HepG2 (cell line): ENCODE results near the gene KDM7A. TPM values are rescaled to one million over a fixed set of nuclear protein-coding genes. Genes with fewer than 3 reads are reported as not detected.

Experiments used
- ATAC-seq: fragments of 200-7000 bp; cut with Tn5 transposase; 3 replicates; pipeline ENCODE4 v1.9.1; 2020; ENCODE audit warnings: mild to moderate bottlenecking, moderate library complexity
- BruUV-seq: library from RNA; stranded (reverse); fragments of 400-500 nt; replicated peaks from 2 replicates; lab custom pipeline; 2021; lab: Mats Ljungman, UMichigan
- CTCF ChIA-PET: fragments of 300-600 bp; formaldehyde crosslinking; extraction: SDS; loops from one replicate; lab custom pipeline; 2021; ENCODE audit warnings: low total read pairs, inconsistent platforms, low intra/inter-chr PET ratio; lab: Yijun Ruan, JAX
- POLR2A ChIA-PET: fragments of 350-600 bp; sonication (Branson Sonifier 250); formaldehyde crosslinking; loops from one replicate; lab custom pipeline; 2020; ENCODE audit warnings: antibody characterized with exemption, inconsistent platforms; lab: Yijun Ruan, JAX
- DNase-seq: peaks from one replicate; pipeline ENCODE4 v3.0.0-alpha.2; 2015; ENCODE audit warnings: low spot score
- FAIRE-seq: peaks from 3 replicates; lab custom pipeline; 2011; peaks lifted over from hg19 to GRCh38; lab: Jason Lieb, UNC
- H2AFZ ChIP-seq: one replicate; pipeline ENCODE4 v1.6.1; 2011; ENCODE audit warnings: low read length, inconsistent platforms
- H3K27ac ChIP-seq: fragments of 300-600 bp; 3 replicates; pipeline ENCODE4 v1.8.0; 2011; ENCODE audit warnings: mixed run types, mild to moderate bottlenecking, mixed read lengths, low read length, inconsistent platforms; ENCODE audit not compliant: insufficient read depth; ENCODE audit errors: extremely low read length
- H3K27me3 ChIP-seq, 2 experiments: fragments of 200-600 bp in 1 of 2; 2 replicates in 1 of 2; 3 replicates in 1 of 2; pipeline versions ENCODE4 v1.6.0 to v1.8.0; 2011; ENCODE audit warnings: low read length in 2 of 2, mild to moderate bottlenecking in 2 of 2, moderate library complexity in 2 of 2, inconsistent platforms in 1 of 2; ENCODE audit not compliant: insufficient read depth in 2 of 2, control insufficient read depth in 1 of 2
- H3K36me3 ChIP-seq, 2 experiments: fragments of 200-600 bp in 1 of 2; replicated peaks in 1 of 2; 2 replicates in 1 of 2; 3 replicates in 1 of 2; pipeline versions ENCODE4 v1.5.1 to v1.8.0; 2011; ENCODE audit warnings: low read length in 2 of 2, inconsistent platforms in 1 of 2; ENCODE audit not compliant: insufficient read depth in 2 of 2, control insufficient read depth in 1 of 2
- H3K4me1 ChIP-seq: 2 replicates; pipeline ENCODE4 v1.5.1; 2012; ENCODE audit warnings: low read length, inconsistent platforms; ENCODE audit not compliant: insufficient read depth
- H3K4me2 ChIP-seq: 2 replicates; pipeline ENCODE4 v1.6.0; 2011; ENCODE audit warnings: low read depth, low read length, inconsistent platforms
- H3K4me3 ChIP-seq, 3 experiments: fragments of 200-600 bp in 1 of 3; sonication (generic), shearing (Covaris generic) in 1 of 3; replicated peaks in 1 of 3; 2 replicates each; pipeline ENCODE4 v1.5.1; 2011 to 2016; ENCODE audit warnings: low read length in 3 of 3, inconsistent platforms in 2 of 3, low read depth in 2 of 3, mild to moderate bottlenecking in 2 of 3, control low read depth in 1 of 3, mixed read lengths in 1 of 3; ENCODE audit not compliant: insufficient read depth in 1 of 3
- H3K79me2 ChIP-seq: one replicate; pipeline ENCODE4 v1.6.1; 2011; ENCODE audit warnings: low read length, inconsistent platforms; ENCODE audit not compliant: insufficient read depth
- H3K9ac ChIP-seq: 2 replicates; pipeline ENCODE4 v1.6.0; 2011; ENCODE audit warnings: mild to moderate bottlenecking, low read depth, low read length, inconsistent platforms; ENCODE audit not compliant: insufficient read depth
- H3K9me3 ChIP-seq: 2 replicates; pipeline ENCODE4 v1.5.1; 2012; ENCODE audit warnings: mild to moderate bottlenecking, low read length
- H4K20me1 ChIP-seq: 2 replicates; pipeline ENCODE4 v1.6.0; 2011; ENCODE audit warnings: inconsistent platforms, mild to moderate bottlenecking, low read length, moderate library complexity; ENCODE audit not compliant: insufficient read depth
- ATF4 ChIP-seq, 2 experiments: fragments of 450-650 bp in 1 of 2; sonication (generic) in 1 of 2; formaldehyde crosslinking; IDR thresholded peaks; 2 replicates each; pipeline versions ENCODE4 v1.5.0 to v1.8.0; 2020 to 2022; ENCODE audit warnings: mild to moderate bottlenecking in 1 of 2, missing genetic modification reagents in 1 of 2
- CEBPB ChIP-seq: IDR thresholded peaks from 2 replicates; pipeline ENCODE4 v1.6.1; 2011; ENCODE audit warnings: low read depth, low read length, improper control_type of control experiment, borderline replicate concordance
- CHCHD3 ChIP-seq: sonication (generic); formaldehyde crosslinking; IDR thresholded peaks from 2 replicates; pipeline ENCODE4 v1.8.0; 2022; ENCODE audit warnings: mild to moderate bottlenecking, missing genetic modification reagents, moderate library complexity
- FOSL2 ChIP-seq: sonication (generic); formaldehyde crosslinking; IDR thresholded peaks from 2 replicates; pipeline ENCODE4 v1.4.0; 2020; ENCODE audit warnings: missing genetic modification reagents
- HNF1B ChIP-seq: sonication (generic); formaldehyde crosslinking; IDR thresholded peaks from 2 replicates; pipeline ENCODE4 v1.5.1; 2020; ENCODE audit warnings: mild to moderate bottlenecking, moderate library complexity, missing genetic modification reagents
- KLF16 ChIP-seq, 2 experiments: sonication (generic) in 1 of 2; formaldehyde crosslinking in 1 of 2; IDR thresholded peaks; 2 replicates each; pipeline versions ENCODE4 v1.6.1 to v1.8.0; 2016 to 2023; ENCODE audit warnings: missing genetic modification reagents in 2 of 2, missing compliant biosample characterization in 1 of 2
- MZF1 ChIP-seq: sonication (generic); formaldehyde crosslinking; IDR thresholded peaks from 2 replicates; pipeline ENCODE4 v1.8.1; 2023; ENCODE audit warnings: mild to moderate bottlenecking, missing genetic modification reagents, borderline replicate concordance
- SRSF4 ChIP-seq: fragments of 200-400 bp; formaldehyde crosslinking; IDR thresholded peaks from one replicate; pipeline ENCODE4 v1.6.1; 2018; ENCODE audit warnings: mild to moderate bottlenecking, low read depth, low read length, moderate library complexity; ENCODE audit not compliant: poor library complexity, severe bottlenecking
- THAP11 ChIP-seq: IDR thresholded peaks from 2 replicates; pipeline ENCODE4 v1.6.1; 2016; ENCODE audit warnings: missing biosample characterization, missing genetic modification reagents
- ZBTB20 ChIP-seq: sonication (generic); formaldehyde crosslinking; IDR thresholded peaks from 2 replicates; pipeline ENCODE4 v1.8.1; 2023; ENCODE audit warnings: missing genetic modification reagents, low read depth, mild to moderate bottlenecking, borderline replicate concordance
- ZNF503 ChIP-seq: sonication (generic); formaldehyde crosslinking; IDR thresholded peaks from 2 replicates; pipeline ENCODE4 v1.4.0; 2020; ENCODE audit warnings: missing genetic modification reagents
- ZNF563 ChIP-seq: sonication (generic); formaldehyde crosslinking; IDR thresholded peaks from 2 replicates; pipeline ENCODE4 v1.8.0; 2022; ENCODE audit warnings: mild to moderate bottlenecking, moderate library complexity, missing genetic modification reagents
- ZNF75D ChIP-seq: sonication (generic); formaldehyde crosslinking; IDR thresholded peaks from 2 replicates; pipeline ENCODE4 v1.8.1; 2023; ENCODE audit warnings: missing genetic modification reagents, mild to moderate bottlenecking, borderline replicate concordance
- WGBS: methylation state at CpG from one replicate; pipeline ENCODE4 v1.1.6; 2017; ENCODE audit warnings: low lambda C conversion rate; 5-methylcytosine and 5-hydroxymethylcytosine counted together
- in situ Hi-C: cut with HindIII; loops from 2 replicates; pipeline ENCODE4 v1.10.0; 2017; ENCODE audit warnings: low pct_unique_long_range_greater_than_20kb; ENCODE audit not compliant: extremely low pct_ligation_motif_present
- intact Hi-C: fragments of 100-400 bp; cut with micrococcal nuclease; formaldehyde crosslinking; loops from one replicate; pipeline ENCODE4 v1.10.0; 2022; ENCODE audit not compliant: unreplicated experiment
- polyA plus RNA-seq, 8 experiments: library from polyadenylated mRNA; depleted of rRNA in 3 of 8; stranded (reverse) in 7 of 8; unstranded in 1 of 8; fragments of >200 nt; fragmentation: Illumina TruSeq in 4 of 8; extraction: Trizol in 4 of 8; gene quantifications; 2 replicates each; pipeline versions ENCODE4 v1.2.1 to v1.2.3, GENCODE V29; 2011 to 2016; ENCODE audit warnings: low read depth in 4 of 8, missing spikeins in 1 of 8, mixed read lengths in 1 of 8; ENCODE audit not compliant: insufficient read depth in 1 of 8
- total RNA-seq, 5 experiments: library from RNA; depleted of rRNA; stranded (reverse); fragments of >200 nt; fragmentation: Illumina TruSeq; extraction: Trizol; gene quantifications; 2 replicates each; pipeline ENCODE4 v1.2.3, GENCODE V29; 2016; ENCODE audit warnings: low read depth in 1 of 5

Gene KDM7A
- total and polyA plus RNA-seq, 2 of the 13 experiments (the other 11 are each of a cell fraction or from before 2014, with no cell fraction given), result 10.8 to 16.8 TPM

- BruUV-seq, result no TSS peak
- ChIA-PET CTCF (no interaction called here), POLR2A (interaction anchor here (1.8 kb wide), 1 partner anchor 8 kb away, joined by 4 read pairs; the partner anchor contains the start of gene KDM7A)
- H3K79me2 ChIP-seq, result peaks cover 97% of the 10 kb centered on the region
- H3K9me3 ChIP-seq, result no peaks in the 10 kb centered on the region
- peaks cover 81% of the 10 kb centered on the region for H3K4me1 ChIP-seq
- in situ Hi-C loops (loop anchor here (10.0 kb wide), 1 partner anchor 156 kb away; no protein-coding TSS in a partner anchor), intact Hi-C loops (no loop called here)
- TF ChIP-seq ZNF563 (CRISPR knock-in tag), result no peak
- H3K4me2 ChIP-seq, result no peak overlapping the region
- H3K27me3 ChIP-seq, result no peaks in the 10 kb centered on the region
- H4K20me1 ChIP-seq, result peaks cover 95% of the 10 kb centered on the region
- FAIRE-seq, result no peak
- H3K27ac ChIP-seq, result no peak overlapping the region
- H3K36me3 ChIP-seq, result peaks cover 1 to 14% of the 10 kb centered on the region in 2 experiments; a peak in 1 of 5 replicates
- H3K4me3 ChIP-seq, result no peak overlapping the region
- H3K9ac ChIP-seq, result no peak overlapping the region
- no peak overlapping the region for H2AFZ ChIP-seq
- ATAC-seq, result no peak
- WGBS, result 91% methylated on average over 2 of the region's 2 CpGs
- DNase-seq, result no peak
Measured at GRCh38 chr7:140168816-140169215, 8.0 kb downstream of the KDM7A start.

- WGBS, result 72% methylated on average over 3 of the region's 3 CpGs
- BruUV-seq, result no TSS peak
- Histone ChIP-seq H3K4me3 (no peak overlapping the region), H2AFZ (no peak overlapping the region), H4K20me1 (peaks cover 99% of the 10 kb centered on the region), H3K27ac (no peak overlapping the region), H3K36me3 (peaks cover 3% of the 10 kb centered on the region in 2 experiments; a peak in 3 of 5 replicates), H3K4me1 (peaks cover 73% of the 10 kb centered on the region), H3K79me2 (peaks cover 98% of the 10 kb centered on the region), H3K9me3 (no peaks in the 10 kb centered on the region), H3K9ac (no peak overlapping the region), H3K27me3 (no peaks in the 10 kb centered on the region), H3K4me2 (no peak overlapping the region)
- DNase-seq, result no peak
- ChIA-PET CTCF (no interaction called here), POLR2A (interaction anchor here (1.4 kb wide), 1 partner anchor 10 kb away, joined by 4 read pairs; no protein-coding TSS in a partner anchor)
- ATAC-seq, result peak; percentile 36; the same call in 1 of the 3 replicates
- intact Hi-C loops (no loop called here), in situ Hi-C loops (loop anchor here (10.0 kb wide), 1 partner anchor 159 kb away; no protein-coding TSS in a partner anchor)
- no peak for FAIRE-seq
- TF ChIP-seq CHCHD3 (CRISPR knock-in tag), result no peak
- TF ChIP-seq KLF16 (CRISPR knock-in tag; IDR thresholded peaks at IDR 0.05), result 0 out of 4 replicates have a peak, but pooled peaks of 1 of the 2 experiments have one; percentile 27
- no peak for TF ChIP-seq ZNF75D
- TF ChIP-seq SRSF4, result no peak
- TF ChIP-seq CEBPB, result peak; percentile 29; the same call in 1 of the 2 replicates
- TF ChIP-seq THAP11, result peak; percentile 32; the same call in 1 of the 2 replicates
- TF ChIP-seq HNF1B (CRISPR knock-in tag), result no peak
- peak; percentile 93 for TF ChIP-seq FOSL2 (CRISPR knock-in tag)
- TF ChIP-seq ZBTB20 (CRISPR knock-in tag), result no peak
- peak in 1 of 2 experiments; percentile 99; a peak in 2 of 4 replicates for TF ChIP-seq ATF4 (CRISPR knock-in tag; IDR thresholded peaks at IDR 0.05)
- TF ChIP-seq MZF1 (CRISPR knock-in tag), result no peak
- TF ChIP-seq ZNF503 (CRISPR knock-in tag), result no peak
Measured at GRCh38 chr7:140165422-140165821, 11.4 kb downstream of the KDM7A start.
